ENCODE measurements around the gene NDUFC1. TPM values are rescaled to one million over a fixed set of nuclear protein-coding genes. Genes with fewer than 3 reads are reported as not detected.
"Not testable (repeated sequence)": the region's sequence is repeated elsewhere in the genome, so short reads cannot be mapped to it uniquely, and the experiment has no call there.

NDUFC1 gene
- polyA plus RNA-seq (ENCODE audit: insufficient read depth in 1 of 5, insufficient read length in 5 of 5, low replicate concordance in 1 of 5) = 10 to 100 TPM; 50.1 to 66.3 (median 55.7) TPM
- long read RNA-seq, donor 1, transcript NDUFC1-210 (5 exons, 725 nt) = major isoform, 7 of 233 reads
- long read RNA-seq, donor 1, partial matches to known transcripts = 199 of 233 reads
- long read RNA-seq, donor 1, other reads (novel, unspliced or antisense) = 23 of 233 reads
- long read RNA-seq, donor 2, transcript NDUFC1-210 (5 exons, 725 nt) = major isoform, 5 of 87 reads
- long read RNA-seq, donor 2, partial matches to known transcripts = 78 of 87 reads
- long read RNA-seq, donor 2, other reads (novel, unspliced or antisense) = 0 of 87 reads
- long read RNA-seq, donor 3, partial matches to known transcripts = 186 of 199 reads
- long read RNA-seq, donor 3, other reads (novel, unspliced or antisense) = 7 of 199 reads
- long read RNA-seq, donor 4, transcript NDUFC1-209 (5 exons, 1,198 nt) = major isoform, 5 of 108 reads
- long read RNA-seq, donor 4, partial matches to known transcripts = 101 of 108 reads
- long read RNA-seq, donor 4, other reads (novel, unspliced or antisense) = 0 of 108 reads
- long read RNA-seq, donor 5, transcript NDUFC1-209 (5 exons, 1,198 nt) = major isoform, 6 of 259 reads
- long read RNA-seq, donor 5, partial matches to known transcripts = 235 of 259 reads
- long read RNA-seq, donor 5, other reads (novel, unspliced or antisense) = 14 of 259 reads
- long read RNA-seq, donor 6, partial matches to known transcripts = 219 of 241 reads
- long read RNA-seq, donor 6, other reads (novel, unspliced or antisense) = 17 of 241 reads
- long read RNA-seq, donor 7, transcript NDUFC1-210 (5 exons, 725 nt) = major isoform, 7 of 123 reads
- long read RNA-seq, donor 7, partial matches to known transcripts = 89 of 123 reads
- long read RNA-seq, donor 7, other reads (novel, unspliced or antisense) = 27 of 123 reads
- long read RNA-seq, donor 8, partial matches to known transcripts = 55 of 63 reads
- long read RNA-seq, donor 8, other reads (novel, unspliced or antisense) = 5 of 63 reads

DNA sequence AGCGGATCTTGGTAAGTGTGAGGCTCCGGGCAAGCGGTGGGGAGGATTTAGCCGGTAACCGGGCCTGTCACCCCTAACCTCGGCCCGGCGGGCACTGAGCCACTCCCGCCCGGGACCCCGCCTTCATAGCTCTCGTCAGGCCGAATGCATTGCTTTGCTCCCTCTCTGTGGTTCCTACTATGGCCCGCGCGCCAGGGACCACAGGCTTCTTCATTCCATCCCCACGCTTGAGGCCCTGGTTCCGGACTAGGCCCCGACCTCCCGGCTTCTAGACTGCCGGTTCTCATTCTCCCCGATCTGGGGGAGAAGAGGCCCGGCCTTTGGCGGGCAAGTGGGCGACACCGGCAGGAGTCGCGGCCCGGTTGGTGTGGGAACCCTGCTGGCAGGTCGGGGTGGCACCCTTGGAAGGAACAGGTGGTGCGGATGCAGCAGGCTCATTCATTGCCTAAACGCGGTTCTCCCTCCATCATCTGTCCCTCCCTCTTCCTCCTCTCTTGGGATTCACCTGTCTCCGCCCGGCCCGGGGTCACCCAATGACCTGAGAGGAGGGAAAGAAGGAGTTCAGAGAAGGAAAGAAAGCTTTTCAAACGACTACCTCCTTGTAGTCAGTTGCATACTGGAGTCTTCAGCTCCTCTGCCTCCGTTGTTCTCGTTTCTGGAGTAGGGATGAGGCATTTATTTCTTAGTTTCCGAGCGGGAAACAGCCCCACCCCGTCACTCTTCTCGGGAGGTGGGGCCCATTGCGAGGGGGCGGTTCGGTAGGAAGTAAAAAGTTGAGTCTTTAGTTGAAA is at the start of gene NDUFC1:
TSS of gene NDUFC1 (minus strand) at position 657 of the 791 bp plus-strand sequence. CDS start 6,679 bp downstream, outside the sequence.
- peak in 1 of 2 donors; percentile 40 for DNase-seq

- no peak for DNase-seq
Measured at GRCh38 chr4:139337612-139338011, 35.3 kb upstream of the NDUFC1 start.

DNA sequence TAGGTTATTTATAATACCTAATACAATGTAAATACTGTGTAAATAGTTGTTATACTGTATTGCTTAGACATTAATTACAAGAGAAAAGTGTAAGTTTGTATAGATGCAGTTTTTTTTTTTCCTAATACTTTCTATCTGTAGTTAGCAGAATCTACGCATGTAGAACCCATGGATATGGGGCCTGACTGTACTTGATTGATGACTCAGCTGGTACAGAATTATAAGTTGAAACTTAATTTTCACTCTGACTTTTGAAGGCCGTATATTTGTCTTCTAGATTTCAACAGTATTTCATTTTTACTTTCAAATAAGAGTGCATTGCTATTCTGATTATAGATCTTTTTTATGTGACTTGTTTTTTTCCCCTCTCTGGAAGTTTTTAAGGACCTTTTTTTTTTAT is 30.8 kb upstream of the NDUFC1 start:
- no peak for DNase-seq

DNA sequence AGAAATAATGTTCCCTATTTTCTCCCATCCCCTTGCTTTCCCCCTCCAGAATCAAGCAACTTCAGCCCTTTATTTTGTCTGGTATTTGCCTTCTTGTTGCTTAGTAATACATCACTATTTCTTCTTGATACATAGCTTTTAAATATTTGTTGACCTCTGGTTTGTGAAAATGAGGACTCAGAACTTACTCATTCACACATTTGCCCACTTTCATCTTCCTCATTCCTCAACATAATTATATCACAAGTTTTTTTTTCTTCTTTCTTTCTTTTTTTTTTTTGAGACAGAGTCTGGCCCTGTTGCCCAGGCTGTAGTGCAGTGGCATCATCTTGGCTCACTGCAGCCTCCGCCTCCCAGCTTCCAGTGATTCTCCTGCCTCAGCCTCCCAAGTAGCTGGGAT is 28.9 kb upstream of the NDUFC1 start:
- DNase-seq = no peak

DNA sequence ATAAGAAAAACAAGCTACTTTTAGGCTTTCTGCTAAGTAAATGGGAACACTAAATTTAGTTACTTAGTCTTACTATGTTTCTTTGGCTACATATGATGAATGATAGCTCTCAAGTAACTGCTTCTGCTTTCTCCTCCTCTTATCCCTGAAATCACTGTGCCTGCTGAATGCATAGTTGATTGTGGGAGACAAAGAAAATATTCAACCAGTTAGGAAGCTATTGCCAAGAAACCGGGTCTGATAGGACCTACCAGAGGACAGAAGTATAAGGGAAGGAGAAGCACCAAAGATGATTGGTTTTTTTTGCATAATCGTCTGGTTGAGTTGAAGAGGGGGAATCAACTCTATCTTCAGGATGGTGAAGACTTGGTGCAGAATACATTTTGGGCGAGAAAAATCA is 28.0 kb upstream of the NDUFC1 start:
- DNase-seq = no peak

GRCh38 chr4:139329665-139330200 is 27.5 kb upstream of the NDUFC1 start:
- no peak for DNase-seq

DNA sequence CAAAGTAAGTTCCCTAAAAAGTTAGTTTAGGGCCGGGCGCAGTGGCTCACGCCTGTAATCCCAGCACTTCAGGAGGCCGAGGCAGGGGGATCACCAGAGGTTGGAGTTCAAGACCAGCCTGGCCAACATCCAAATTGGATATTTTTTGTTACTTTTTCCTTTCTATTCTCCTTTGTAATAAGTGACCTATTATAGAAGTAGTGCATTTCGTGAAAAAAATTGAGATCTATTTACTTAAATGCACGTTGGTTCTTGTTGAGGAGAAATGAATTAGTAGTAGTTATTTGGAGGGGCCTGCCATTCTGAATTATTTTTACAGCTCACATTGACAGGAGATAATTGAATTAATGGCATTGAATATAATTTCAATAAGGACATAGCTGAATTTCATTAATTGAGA is 22.3 kb upstream of the NDUFC1 start:
- no peak for DNase-seq

DNA sequence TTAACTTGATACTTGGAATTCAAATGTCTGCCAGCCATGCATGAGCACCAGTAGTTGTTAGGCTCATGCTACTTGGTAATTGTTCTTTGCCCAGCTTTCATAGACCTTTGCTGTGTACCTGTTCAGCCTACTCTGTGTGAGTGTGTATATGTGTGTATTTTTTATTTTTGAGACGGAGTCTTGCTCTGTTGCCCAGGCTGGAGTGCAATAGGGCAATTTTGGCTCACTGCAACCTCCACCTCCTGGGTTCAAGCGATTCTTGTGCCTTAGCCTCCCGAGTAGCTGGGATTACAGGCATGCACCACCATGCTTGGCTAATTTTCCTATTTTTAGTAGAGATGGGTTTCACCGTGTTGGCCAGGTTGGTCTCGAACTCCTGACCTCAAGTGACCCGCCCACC is 20.3 kb upstream of the NDUFC1 start:
- DNase-seq = not testable (repeated sequence)

- DNase-seq = not testable (repeated sequence)
Measured at GRCh38 chr4:139322070-139322469, 19.8 kb upstream of the NDUFC1 start.

DNA sequence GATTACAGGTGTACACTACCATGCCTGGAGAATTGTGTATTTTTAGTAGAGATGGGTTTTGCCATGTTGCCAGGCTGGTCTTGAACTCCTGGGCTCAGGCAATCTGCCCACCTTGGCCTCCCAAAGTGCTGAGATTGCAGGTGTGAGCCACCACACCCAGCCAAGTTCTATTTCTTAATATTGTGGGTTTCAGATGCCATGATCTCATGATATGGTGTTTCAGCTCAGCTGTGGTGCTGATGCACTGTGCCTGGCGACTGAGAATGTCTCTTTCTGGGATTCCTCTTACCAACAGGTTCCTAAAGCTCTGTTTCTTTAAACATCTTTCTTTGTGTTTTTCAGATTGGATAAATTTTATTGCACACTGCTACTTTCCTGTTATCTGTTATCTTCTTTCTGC is 17.3 kb upstream of the NDUFC1 start:
- DNase-seq = no peak

- no peak for DNase-seq
Measured at GRCh38 chr4:139317635-139318034, 15.4 kb upstream of the NDUFC1 start.

DNA sequence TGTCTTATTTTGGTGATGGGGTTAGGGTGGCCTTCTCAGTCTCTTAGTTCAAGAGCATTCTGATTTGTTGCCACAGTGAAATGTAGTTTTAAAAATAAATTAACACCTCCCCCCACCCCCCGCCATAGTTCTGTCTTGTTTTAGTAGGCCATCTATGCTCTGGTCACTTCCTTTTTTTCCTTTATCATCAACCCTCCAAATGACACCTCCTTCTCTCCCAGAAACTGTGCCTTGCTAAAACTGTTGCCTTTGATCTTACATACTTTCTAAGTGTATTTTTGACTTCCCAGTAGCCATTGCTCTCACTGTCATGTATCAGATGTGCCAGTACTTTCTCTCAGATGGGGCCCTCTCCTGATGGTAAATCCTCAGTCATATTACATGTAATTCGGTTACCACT is 14.5 kb upstream of the NDUFC1 start:
- DNase-seq = no peak

- DNase-seq = no peak
Measured at GRCh38 chr4:139315221-139315675, 13.0 kb upstream of the NDUFC1 start.

GRCh38 chr4:139314047-139314800 is 11.9 kb upstream of the NDUFC1 start:
- no peak for DNase-seq

- not testable (repeated sequence) for DNase-seq
Measured at GRCh38 chr4:139313414-139313813, 11.1 kb upstream of the NDUFC1 start.

DNA sequence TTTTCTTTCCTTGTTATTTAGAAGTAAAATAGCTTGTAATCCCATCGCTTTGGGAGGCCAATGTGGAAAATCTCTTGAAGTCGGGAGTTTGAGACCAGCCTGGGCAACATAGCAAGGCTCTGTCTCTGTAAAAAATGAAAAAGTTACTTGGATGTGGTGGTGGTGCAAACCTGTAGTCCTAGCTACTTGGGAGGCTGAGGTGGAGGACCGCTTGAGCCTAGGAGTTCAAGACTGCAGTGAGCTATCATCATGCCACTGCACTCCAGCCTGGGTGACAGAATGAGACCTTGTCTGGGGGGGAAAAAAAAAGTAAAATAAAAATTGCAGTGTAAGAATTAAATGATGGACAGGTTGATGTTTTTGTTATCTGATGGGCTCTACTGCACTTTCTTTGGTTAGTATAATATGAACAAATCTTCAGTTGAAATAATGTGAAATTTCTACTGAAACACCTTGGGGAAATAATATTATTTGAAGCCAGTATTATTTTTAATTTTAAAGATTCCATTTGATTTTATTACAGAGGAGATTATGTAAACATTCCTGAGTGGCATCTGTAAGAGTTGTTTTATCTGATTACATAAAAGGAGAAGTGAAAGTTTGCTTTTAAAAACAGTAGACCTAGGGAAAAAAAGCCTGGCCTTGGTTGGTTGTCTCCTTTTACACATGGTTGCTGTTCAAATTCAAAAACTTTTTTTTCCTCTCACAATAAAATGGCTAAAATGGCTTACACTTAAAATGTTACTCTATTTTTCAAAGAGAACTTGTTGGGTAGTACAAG is 10.5 kb upstream of the NDUFC1 start:
- no peak for DNase-seq

DNA sequence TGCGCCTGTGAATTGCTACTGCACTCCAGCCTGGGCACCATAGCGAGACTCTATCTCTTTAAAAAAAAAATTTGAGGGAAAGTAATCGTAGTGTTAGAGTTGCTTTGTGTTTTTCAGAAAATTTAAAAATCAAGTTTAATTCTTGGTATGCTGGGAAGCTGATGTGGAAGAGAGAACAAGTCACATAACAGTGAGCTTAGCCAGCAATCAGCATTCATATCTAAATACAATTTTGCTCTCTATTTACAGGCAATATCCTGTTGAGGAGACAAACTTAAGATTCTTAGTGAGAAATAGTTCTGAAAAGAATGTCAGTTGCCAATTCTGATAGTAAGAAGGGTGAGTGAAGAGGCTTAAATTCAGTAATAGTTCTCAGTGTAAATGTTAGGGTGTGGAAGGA is 9.6 kb upstream of the NDUFC1 start:
- no peak for DNase-seq

GRCh38 chr4:139304920-139305319 is 2.6 kb upstream of the NDUFC1 start:
- no peak for DNase-seq

- peak; percentile 96 to 97 for DNase-seq
Measured at GRCh38 chr4:139301113-139301820, 1.0 kb downstream of the NDUFC1 start, which contains the start of gene NAA15. NAA15 (plus strand) TSS chr4:139301505; CDS start chr4:139301778, 273 bp downstream.
